ENCODE data around the gene EYS. TPM values are rescaled to one million over a fixed set of nuclear protein-coding genes. Genes with fewer than 3 reads are reported as not detected.

Gene EYS
- total RNA-seq, 1 experiment from 2014 or later, result not detected

GRCh38 chr6:64812138-64812537 lies 894.9 kb downstream of the EYS start:
- TF ChIP-seq CTCF (conservative IDR thresholded peaks at IDR 0.05), result no peak
- Histone ChIP-seq H3K14ac (ENCODE audit: insufficient read depth, low read length) (no peak overlapping the region), H3K23me2 (ENCODE audit: insufficient read length, low read depth, low read length, poor library complexity, severe bottlenecking) (no peaks in the 10 kb centered on the region), H3K4me1 (ENCODE audit: insufficient read depth, low read length) (no peaks in the 10 kb centered on the region), H4K5ac (ENCODE audit: insufficient read length, low read depth, low read length) (no peak overlapping the region), H2BK12ac (ENCODE audit: insufficient read length, low read depth, low read length) (no peak overlapping the region), H4K20me1 (ENCODE audit: control insufficient read depth, insufficient read depth, insufficient read length) (no peaks in the 10 kb centered on the region), H3K9me3 (ENCODE audit: control insufficient read depth, low read depth, low read length) (no peaks in the 10 kb centered on the region), H3K23ac (ENCODE audit: insufficient read length, low read depth, low read length) (no peak overlapping the region), H3K18ac (ENCODE audit: insufficient read length, low read depth, low read length) (no peak overlapping the region), H3K79me2 (ENCODE audit: insufficient read depth, low read length) (no peaks in the 10 kb centered on the region), H2BK15ac (ENCODE audit: low read depth, low read length) (no peak overlapping the region), H2BK5ac (ENCODE audit: insufficient read length, low read length) (no peak overlapping the region), H3T11ph (ENCODE audit: low read length) (no peak overlapping the region), H3K4me2 (ENCODE audit: insufficient read depth, insufficient read length, low read length) (no peak overlapping the region), H3K27me3 (ENCODE audit: insufficient read depth, low read length) (no peaks in the 10 kb centered on the region), H2BK20ac (ENCODE audit: low read depth, low read length, poor library complexity, severe bottlenecking) (no peak overlapping the region), H2BK120ac (ENCODE audit: low read depth, low read length, poor library complexity, severe bottlenecking) (no peak overlapping the region), H3K27ac (ENCODE audit: insufficient read length, low read depth, low read length) (no peak overlapping the region), H3K79me1 (ENCODE audit: insufficient read depth, low read depth, low read length, poor library complexity, severe bottlenecking) (no peaks in the 10 kb centered on the region), H2AFZ (ENCODE audit: low read length) (no peak overlapping the region), H4K91ac (ENCODE audit: insufficient read length, low read depth, low read length) (no peak overlapping the region), H3K9ac (ENCODE audit: extremely low read depth, insufficient read length, low read length) (no peak overlapping the region), H3K4ac (ENCODE audit: low read depth, low read length) (no peak overlapping the region), H2AK5ac (ENCODE audit: insufficient read length, low read length) (no peak overlapping the region), H3K56ac (ENCODE audit: insufficient read length, low read depth, low read length) (no peak overlapping the region), H4K8ac (replicated peaks; ENCODE audit: insufficient read length, low read depth, low read length) (no peak overlapping the region)
- no peak overlapping the region for H3K27ac Mint-ChIP-seq
- no peaks in the 10 kb centered on the region for H3K36me3 Mint-ChIP-seq (ENCODE audit: insufficient read depth in 1 of 3, low read depth in 3 of 3)
- no peaks in the 10 kb centered on the region; the same call in 1 of the 2 replicates for H3K27me3 Mint-ChIP-seq (ENCODE audit: low read depth)
- H3K4me1 Mint-ChIP-seq, result no peaks in the 10 kb centered on the region
- H3K9me3 Mint-ChIP-seq, result no peaks in the 10 kb centered on the region
- no peak overlapping the region for H3K4me3 Mint-ChIP-seq
- no CpG with 5 or more reads among the region's 4 CpGs for WGBS (ENCODE audit: extremely low coverage, insufficient read length, low lambda C conversion rate)
- no peak for DNase-seq
